Duodenal mucosa (tissue), 2 donors: Measurements from ENCODE around the gene ITPK1.

Source experiments
- H3K27ac ChIP-seq: one replicate; pipeline ENCODE4 v1.7.0; 2013; ENCODE audit warnings: low read depth, low read length
- H3K27me3 ChIP-seq, 2 donors: one replicate each; pipeline ENCODE4 v1.7.0; 2013; ENCODE audit warnings: low read length in 2 of 2, control low read depth in 1 of 2; ENCODE audit not compliant: insufficient read depth in 2 of 2, control insufficient read depth in 1 of 2
- H3K36me3 ChIP-seq, 2 donors: one replicate each; pipeline ENCODE4 v1.7.0; 2013; ENCODE audit warnings: low read length in 2 of 2, control low read depth in 1 of 2; ENCODE audit not compliant: insufficient read depth in 2 of 2, control insufficient read depth in 1 of 2
- H3K4me1 ChIP-seq, 2 donors: one replicate each; pipeline ENCODE4 v1.7.0; 2013; ENCODE audit warnings: low read length in 2 of 2, control low read depth in 1 of 2; ENCODE audit not compliant: insufficient read depth in 2 of 2, control insufficient read depth in 1 of 2
- H3K4me3 ChIP-seq, 2 donors: one replicate each; pipeline ENCODE4 v1.7.0; 2013; ENCODE audit warnings: low read length in 2 of 2, low read depth in 1 of 2
- H3K9ac ChIP-seq, 2 donors: one replicate each; pipeline ENCODE4 v1.7.0; 2013; ENCODE audit warnings: low read length in 2 of 2, low read depth in 1 of 2
- H3K9me3 ChIP-seq, 2 donors: one replicate each; pipeline ENCODE4 v1.7.0; 2013; ENCODE audit warnings: low read length in 2 of 2, control low read depth in 1 of 2; ENCODE audit not compliant: control insufficient read depth in 1 of 2

Gene ITPK1

DNA sequence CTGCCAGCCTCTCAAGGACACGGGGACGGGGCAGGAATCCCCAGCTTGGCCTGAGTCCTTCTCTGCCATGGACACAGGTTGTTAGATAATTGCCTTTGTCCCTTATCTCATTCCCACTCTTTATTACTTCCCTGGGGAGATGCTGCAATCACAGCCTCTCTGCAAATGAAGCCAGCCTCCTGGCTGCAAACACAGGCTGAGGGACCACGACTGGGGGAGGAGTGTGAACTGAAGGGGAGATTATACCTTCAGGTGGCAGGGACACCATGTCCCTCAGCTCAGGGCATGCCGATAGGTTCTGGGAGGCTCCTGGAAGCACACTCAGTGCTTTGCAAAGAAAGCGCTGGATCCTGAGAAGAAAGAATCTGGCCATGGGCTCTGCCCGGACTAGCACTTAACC lies 208.9 kb downstream of the ITPK1 start:
- Histone ChIP-seq H3K27me3 (peaks cover 9 to 17% of the 10 kb centered on the region in 2 donors), H3K9ac (no peak overlapping the region), H3K27ac (no peak overlapping the region), H3K9me3 (no peaks in the 10 kb centered on the region), H3K4me1 (no peaks in the 10 kb centered on the region), H3K4me3 (no peak overlapping the region), H3K36me3 (no peaks in the 10 kb centered on the region)

DNA sequence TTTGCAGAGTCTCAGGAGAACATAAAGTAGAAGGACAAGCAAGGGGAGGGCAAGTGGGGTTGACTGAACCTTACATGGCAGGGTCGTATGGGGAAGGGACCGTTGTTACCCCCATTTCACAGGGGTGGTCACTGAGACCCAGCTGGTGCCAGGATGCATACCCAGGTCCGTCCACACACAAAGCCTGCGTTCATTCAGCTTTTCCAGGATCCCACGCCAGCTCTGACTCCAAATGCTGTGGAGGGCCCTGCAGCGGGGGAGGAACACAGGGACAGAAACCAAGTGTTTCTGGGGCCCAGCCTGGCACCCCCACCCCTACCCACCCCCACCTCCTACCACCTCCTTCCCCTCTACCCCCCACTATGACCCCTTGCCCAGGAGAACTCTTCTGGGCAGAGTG lies 209.3 kb downstream of the ITPK1 start:
- peaks cover 9 to 17% of the 10 kb centered on the region in 2 donors for H3K27me3 ChIP-seq
- H3K4me1 ChIP-seq: no peaks in the 10 kb centered on the region
- H3K9ac ChIP-seq: no peak overlapping the region
- H3K9me3 ChIP-seq: no peaks in the 10 kb centered on the region
- H3K27ac ChIP-seq: no peak overlapping the region
- no peak overlapping the region for H3K4me3 ChIP-seq
- no peaks in the 10 kb centered on the region for H3K36me3 ChIP-seq

DNA sequence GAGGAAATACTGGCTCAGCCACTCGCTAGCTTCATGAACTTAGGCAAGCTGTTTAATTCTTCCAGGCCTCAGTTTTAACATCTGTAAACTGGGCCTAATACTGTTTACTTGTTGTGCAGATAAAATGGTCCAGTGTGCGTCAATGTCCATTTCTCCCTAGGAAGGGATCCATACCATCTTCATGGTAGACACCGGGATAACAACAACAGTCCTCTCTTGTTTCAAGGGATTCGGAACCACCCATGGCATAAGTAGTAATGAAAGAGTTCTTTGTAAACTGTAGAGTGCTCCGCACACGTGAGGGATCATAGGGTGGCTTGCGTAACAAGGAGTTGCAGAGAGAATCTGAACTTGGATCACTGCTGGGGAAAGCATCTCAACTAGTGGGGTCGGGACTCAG lies 210.1 kb downstream of the ITPK1 start:
- Histone ChIP-seq H3K27me3 (peaks cover 9 to 17% of the 10 kb centered on the region in 2 donors), H3K9ac (no peak overlapping the region), H3K36me3 (no peaks in the 10 kb centered on the region), H3K4me3 (no peak overlapping the region), H3K27ac (no peak overlapping the region), H3K4me1 (no peaks in the 10 kb centered on the region), H3K9me3 (no peaks in the 10 kb centered on the region)

DNA sequence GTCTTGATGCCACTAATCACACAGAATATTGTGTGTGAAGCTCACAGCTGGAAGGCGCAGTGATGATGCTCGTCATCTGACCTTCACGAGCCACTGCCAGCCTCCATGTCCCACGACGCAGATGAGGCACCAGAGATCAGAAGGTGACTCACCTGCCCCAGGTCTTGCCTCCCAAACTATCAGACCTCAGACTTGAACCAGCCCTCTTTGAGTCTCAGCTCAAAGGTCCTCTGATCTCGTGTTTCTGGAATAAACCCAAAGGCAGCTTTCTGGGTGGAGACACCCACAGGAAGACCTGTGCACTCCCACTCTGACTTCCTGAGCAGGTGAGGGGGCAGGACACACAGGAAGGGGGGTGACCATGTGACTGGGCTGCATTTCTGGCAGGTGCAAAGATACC lies 212.4 kb downstream of the ITPK1 start:
- no peaks in the 10 kb centered on the region for H3K4me1 ChIP-seq
- peaks cover 11 to 17% of the 10 kb centered on the region in 2 donors for H3K27me3 ChIP-seq
- H3K27ac ChIP-seq: no peak overlapping the region

DNA sequence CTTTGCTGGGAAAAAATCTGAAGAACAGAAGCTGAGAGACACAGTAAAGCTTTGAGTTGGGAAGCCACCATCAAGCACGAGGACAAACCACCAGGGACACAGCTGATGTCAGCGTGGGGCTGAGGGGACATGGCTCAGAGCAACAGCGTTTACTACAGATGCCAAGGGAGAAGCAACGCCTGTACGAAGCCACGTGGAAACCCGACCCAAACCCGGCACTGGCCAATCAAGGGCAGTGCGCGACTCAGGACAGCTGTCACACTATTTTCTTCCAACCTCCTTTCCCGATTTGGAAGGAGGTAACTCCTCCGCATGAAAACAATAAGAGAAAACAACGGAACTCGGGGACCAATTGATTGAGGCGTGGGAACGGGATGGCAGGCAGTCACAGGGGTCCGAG lies 213.0 kb downstream of the ITPK1 start:
- Histone ChIP-seq H3K27ac (no peak overlapping the region), H3K36me3 (no peaks in the 10 kb centered on the region), H3K27me3 (peaks cover 13 to 17% of the 10 kb centered on the region in 2 donors), H3K4me3 (no peak overlapping the region), H3K9me3 (no peaks in the 10 kb centered on the region), H3K9ac (no peak overlapping the region), H3K4me1 (no peaks in the 10 kb centered on the region)

More for the DNA sequence above, 212.4 kb downstream of the ITPK1 start:
- Histone ChIP-seq H3K4me3 (no peak overlapping the region), H3K9ac (no peak overlapping the region), H3K36me3 (no peaks in the 10 kb centered on the region), H3K9me3 (no peaks in the 10 kb centered on the region)

DNA sequence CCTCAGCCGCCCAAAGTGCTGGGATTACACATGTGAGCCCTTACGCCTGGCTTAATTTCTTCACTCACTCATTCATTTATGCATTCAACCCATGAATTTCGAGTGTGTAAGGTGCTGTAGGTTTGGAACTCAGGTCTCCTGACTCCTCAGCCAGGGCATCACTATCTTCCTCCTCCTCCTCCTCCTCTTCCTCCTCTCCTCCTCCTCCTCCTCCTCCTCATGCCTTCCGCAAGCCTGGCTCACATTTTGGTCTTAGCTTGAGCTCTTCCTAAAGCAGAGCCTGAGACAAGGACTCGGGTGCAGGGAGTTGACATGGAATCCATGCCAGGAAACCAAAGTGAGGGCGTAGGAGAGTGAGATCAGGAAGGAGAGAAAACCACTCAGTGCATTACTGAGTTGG lies 213.5 kb downstream of the ITPK1 start:
- no peak overlapping the region for H3K27ac ChIP-seq
- no peaks in the 10 kb centered on the region for H3K36me3 ChIP-seq
- H3K9ac ChIP-seq: no peak overlapping the region
- no peak overlapping the region for H3K4me3 ChIP-seq
- H3K4me1 ChIP-seq: no peaks in the 10 kb centered on the region
- H3K9me3 ChIP-seq: no peaks in the 10 kb centered on the region
- peaks cover 13 to 17% of the 10 kb centered on the region in 2 donors for H3K27me3 ChIP-seq

DNA sequence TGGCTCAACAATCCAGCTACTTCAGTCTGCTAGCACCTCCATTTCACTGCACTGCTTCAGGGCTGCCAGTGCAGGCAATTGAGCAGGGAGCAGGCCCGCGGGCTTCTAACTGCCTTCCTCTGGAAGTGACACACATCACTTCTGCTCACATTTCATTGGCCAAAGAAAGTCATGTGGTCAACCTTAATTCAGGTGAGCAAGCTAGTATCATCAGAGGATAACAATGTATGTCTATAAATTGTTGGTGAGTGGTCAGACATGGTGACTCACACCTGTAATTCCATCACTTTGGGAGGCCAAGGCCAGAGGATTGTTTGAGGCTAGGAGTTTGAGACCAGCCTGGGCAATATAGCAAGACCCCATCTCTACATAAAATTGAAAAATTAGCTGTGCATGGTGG lies 215.1 kb downstream of the ITPK1 start:
- Histone ChIP-seq H3K9ac (no peak overlapping the region), H3K9me3 (no peaks in the 10 kb centered on the region), H3K36me3 (no peaks in the 10 kb centered on the region), H3K4me1 (no peaks in the 10 kb centered on the region), H3K4me3 (no peak overlapping the region), H3K27ac (no peak overlapping the region), H3K27me3 (peaks cover 9 to 17% of the 10 kb centered on the region in 2 donors)

DNA sequence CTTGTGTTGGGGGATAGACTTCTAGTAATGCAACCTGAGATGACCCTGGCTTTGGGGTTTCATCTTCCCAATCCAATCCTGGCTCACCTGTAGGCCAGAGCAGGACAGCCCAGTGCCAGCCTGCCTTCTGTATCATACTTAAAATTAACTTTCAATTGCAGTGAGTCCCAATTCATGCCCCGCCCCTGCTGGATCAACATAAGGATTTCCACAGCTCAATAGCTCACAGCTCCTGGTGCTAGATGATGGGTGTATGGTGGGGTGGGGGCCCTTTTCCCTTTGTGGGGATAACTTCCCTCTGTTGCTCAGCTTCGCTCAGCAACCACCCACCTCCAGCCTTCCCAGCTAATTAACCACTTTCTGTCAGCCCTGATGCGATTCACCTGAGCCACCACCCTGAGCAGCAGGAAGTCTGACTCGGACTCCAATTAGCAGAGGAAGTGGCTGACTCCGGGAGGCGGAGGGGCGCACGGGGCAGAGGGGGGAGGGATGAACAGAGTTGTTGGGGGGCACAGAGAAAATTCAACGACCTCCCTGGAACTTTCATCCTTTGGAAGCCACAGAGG lies 217.1 kb downstream of the ITPK1 start:
- H3K27me3 ChIP-seq: peaks cover 9 to 17% of the 10 kb centered on the region in 2 donors

DNA sequence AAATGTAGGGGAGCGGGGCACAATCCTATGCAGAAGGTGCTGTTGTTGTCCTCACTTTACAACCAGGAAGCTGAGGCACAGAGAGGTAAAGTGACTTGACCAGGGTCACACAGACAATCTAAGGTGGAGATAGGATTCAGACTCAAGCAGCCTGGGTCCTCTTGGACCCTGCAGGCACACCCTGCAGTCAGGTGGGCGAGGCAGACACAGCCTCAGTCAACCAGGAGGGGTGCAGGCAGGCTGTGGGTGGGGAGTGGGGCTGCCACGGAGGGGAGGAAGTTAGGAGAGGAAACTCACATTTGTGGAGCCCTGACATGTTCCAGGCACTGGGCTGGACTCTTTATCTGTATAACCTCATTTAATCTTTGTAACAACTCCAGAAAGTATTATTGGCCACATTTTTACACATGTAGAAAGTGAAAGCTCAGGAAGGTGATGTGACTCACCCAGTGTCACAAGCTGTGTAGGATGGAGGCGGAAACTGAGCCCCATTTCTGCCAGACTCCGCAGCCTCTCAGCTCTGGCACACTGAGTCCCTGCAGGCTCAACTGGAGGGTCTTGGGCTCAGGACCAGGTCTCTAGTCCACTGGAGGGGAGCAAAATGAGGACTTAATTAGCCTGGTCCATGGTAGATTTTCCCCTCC lies 217.7 kb downstream of the ITPK1 start:
- Histone ChIP-seq H3K4me3 (no peak overlapping the region), H3K27ac (no peak overlapping the region), H3K36me3 (no peaks in the 10 kb centered on the region), H3K4me1 (no peaks in the 10 kb centered on the region), H3K9me3 (peaks cover 3 to 7% of the 10 kb centered on the region in 2 donors), H3K9ac (no peak overlapping the region), H3K27me3 (peaks cover 9 to 11% of the 10 kb centered on the region in 2 donors)

More for the DNA sequence above, 217.1 kb downstream of the ITPK1 start:
- Histone ChIP-seq H3K36me3 (no peaks in the 10 kb centered on the region), H3K4me3 (no peak overlapping the region), H3K9me3 (peaks cover under 1 to 3% of the 10 kb centered on the region in 2 donors), H3K9ac (no peak overlapping the region), H3K4me1 (no peaks in the 10 kb centered on the region), H3K27ac (no peak overlapping the region)

DNA sequence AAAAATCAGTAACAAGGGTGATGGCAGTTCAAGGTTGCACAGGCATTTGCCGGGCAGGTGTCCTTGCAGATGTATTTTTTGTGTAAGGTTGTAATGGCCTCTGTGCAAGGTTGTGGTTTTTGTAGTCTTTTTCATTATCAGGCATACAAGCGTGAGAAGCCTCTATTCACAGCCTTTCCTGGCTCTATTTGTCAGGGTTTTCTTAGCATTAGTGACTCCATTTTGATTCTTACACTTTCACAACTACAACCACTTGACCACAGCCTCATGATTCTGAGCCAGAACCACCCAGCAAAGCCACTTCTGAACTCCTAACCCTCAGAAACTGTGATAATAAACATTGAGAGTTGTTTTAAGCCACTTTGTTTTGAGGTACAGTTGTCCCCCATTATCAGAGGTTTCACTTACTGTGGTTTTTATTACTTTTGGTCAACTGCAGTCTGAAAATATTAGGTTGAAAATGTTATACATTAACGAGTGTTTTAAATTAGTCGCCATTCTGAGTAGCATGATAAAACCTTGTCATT lies 220.3 kb downstream of the ITPK1 start:
- no peaks in the 10 kb centered on the region for H3K4me1 ChIP-seq
- H3K4me3 ChIP-seq: no peak overlapping the region
- no peak overlapping the region for H3K27ac ChIP-seq
- H3K9me3 ChIP-seq: peaks cover 3 to 9% of the 10 kb centered on the region in 2 donors
- H3K27me3 ChIP-seq: peaks cover 0 to 3% of the 10 kb centered on the region in 2 donors
- H3K36me3 ChIP-seq: no peaks in the 10 kb centered on the region
- H3K9ac ChIP-seq: no peak overlapping the region
